ENCODE results near the gene TRAF5. TPM values are rescaled to one million over a fixed set of nuclear protein-coding genes. Genes with fewer than 3 reads are reported as not detected.

The TRAF5 gene
- total RNA-seq (2021) (22.2 to 25.8 TPM (median 25.5 TPM) in 3 replicates), Bru-seq, nascent RNA (percentile 80 among the genes with signal in this experiment)
- long read RNA-seq, experiment 1, transcript TRAF5-201 (11 exons, 3,972 nt) = major isoform, 29 of 86 reads
- long read RNA-seq, experiment 1, partial matches to known transcripts = 19 of 86 reads
- long read RNA-seq, experiment 1, other reads (novel, unspliced or antisense) = 35 of 86 reads
- long read RNA-seq, experiment 2, partial matches to known transcripts = 4 of 22 reads
- long read RNA-seq, experiment 2, other reads (novel, unspliced or antisense) = 15 of 22 reads
- long read RNA-seq, experiment 3, partial matches to known transcripts = 0 of 3 reads
- long read RNA-seq, experiment 3, other reads (novel, unspliced or antisense) = 1 of 3 reads

GRCh38 chr1:211326528-211327345 is at the start of gene TRAF5:
TRAF5 (plus strand) TSS chr1:211326833; CDS start chr1:211353240, 26,407 bp downstream.
- CTCF ChIA-PET = interaction anchor here (0.5 to 2.5 kb wide), 11 partner anchors 8 to 1110 kb away, joined by 3 to 14 read pairs (median 4); partner anchors contain the start of genes KCNH1 and RCOR3
- peaks cover 52% of the 10 kb centered on the region for H3K4me1 Mint-ChIP-seq
- ATAC-seq (peak; percentile 65), DNase-seq (ENCODE audit: low spot score) (peak; percentile 65)
- peaks cover 17% of the 10 kb centered on the region for H3K27me3 Mint-ChIP-seq (ENCODE audit: low read depth)
- peak within 1 kb of the TSS; percentile 80 for H3K4me3 Mint-ChIP-seq
- H3K27ac Mint-ChIP-seq = no peak within 1 kb of the TSS
- no peaks in the 10 kb centered on the region for H3K9me3 Mint-ChIP-seq
- POLR2A ChIA-PET = interaction anchor here (0.9 to 1.2 kb wide), 2 partner anchors 13 to 252 kb away, joined by 3 read pairs; partner anchors contain the start of gene SLC30A1
- H3K36me3 Mint-ChIP-seq = no peaks in the 10 kb centered on the region
- TF ChIP-seq USF2 (CRISPR knock-in tag; IDR thresholded peaks at IDR 0.05) (no peak), ESRRA (CRISPR knock-in tag; IDR thresholded peaks at IDR 0.05; ENCODE audit: borderline replicate concordance) (no peak), HMGXB4 (CRISPR knock-in tag; IDR thresholded peaks at IDR 0.05) (peak; percentile 50; the same call in 1 of the 2 replicates), ZNF138 (CRISPR knock-in tag; conservative IDR thresholded peaks at IDR 0.05) (no peak), ZNF396 (CRISPR knock-in tag; IDR thresholded peaks at IDR 0.05; ENCODE audit: borderline replicate concordance) (no peak), ELF4 (CRISPR knock-in tag; IDR thresholded peaks at IDR 0.05; ENCODE audit: low read depth) (no peak), ZNF219 (CRISPR knock-in tag; IDR thresholded peaks at IDR 0.05; ENCODE audit: borderline replicate concordance) (no peak), RORB (CRISPR knock-in tag; IDR thresholded peaks at IDR 0.05) (no peak), ERG (CRISPR knock-in tag; IDR thresholded peaks at IDR 0.05) (no peak), RELA (CRISPR knock-in tag; IDR thresholded peaks at IDR 0.05; ENCODE audit: borderline replicate concordance) (no peak), NR1H2 (CRISPR knock-in tag; IDR thresholded peaks at IDR 0.05) (no peak), ZNF121 (CRISPR knock-in tag; IDR thresholded peaks at IDR 0.05) (no peak), NFATC4 (CRISPR knock-in tag; IDR thresholded peaks at IDR 0.05) (no peak), PRDM15 (CRISPR knock-in tag; IDR thresholded peaks at IDR 0.05) (no peak), EMX1 (CRISPR knock-in tag; IDR thresholded peaks at IDR 0.05) (no peak), CDX4 (CRISPR knock-in tag; IDR thresholded peaks at IDR 0.05; ENCODE audit: borderline replicate concordance) (no peak), SMAD4 (CRISPR knock-in tag; IDR thresholded peaks at IDR 0.05) (no peak), TEAD4 (CRISPR knock-in tag; IDR thresholded peaks at IDR 0.05) (no peak), CTCF (IDR thresholded peaks at IDR 0.05) (no peak), E2F4 (CRISPR knock-in tag; IDR thresholded peaks at IDR 0.05; ENCODE audit: borderline replicate concordance, low read depth) (no peak), PRRX2 (CRISPR knock-in tag; IDR thresholded peaks at IDR 0.05) (no peak)
